IMR-90 (cell line): ENCODE results near the gene LRRC9. TPM values are rescaled to one million over a fixed set of nuclear protein-coding genes. Genes with fewer than 3 reads are reported as not detected.

Experiments used
- ATAC-seq: fragments of 200-7000 bp; cut with Tn5 transposase; 2 replicates; pipeline ENCODE4 v1.9.1; 2020; ENCODE audit warnings: low read depth, mild to moderate bottlenecking, moderate library complexity
- BruUV-seq: library from RNA; stranded (reverse); fragments of 400-500 nt; replicated peaks from 2 replicates; lab custom pipeline; 2021; lab: Mats Ljungman, UMichigan
- CTCF ChIA-PET: fragments of 300-600 bp; formaldehyde crosslinking; extraction: SDS; loops from one replicate; lab custom pipeline; 2021; ENCODE audit warnings: antibody characterized with exemption; lab: Yijun Ruan, JAX
- POLR2A ChIA-PET: fragments of 300-600 bp; sonication (Branson Sonifier 250); formaldehyde crosslinking; loops from one replicate; lab custom pipeline; 2022; ENCODE audit warnings: antibody characterized with exemption; ENCODE audit not compliant: unreplicated experiment; lab: Charles Lee
- DNase-seq: peaks from one replicate; pipeline ENCODE4 v3.0.0; 2013
- H2AFZ ChIP-seq: replicated peaks from 2 replicates; pipeline ENCODE3; 2013; ENCODE audit warnings: low read length, mild to moderate bottlenecking; ENCODE audit not compliant: poor library complexity
- H2AK5ac ChIP-seq: 2 replicates; pipeline ENCODE4 v1.6.1; 2013; ENCODE audit warnings: low read depth, low read length, inconsistent platforms
- H2AK9ac ChIP-seq: replicated peaks from 2 replicates; pipeline ENCODE3; 2013; ENCODE audit warnings: mild to moderate bottlenecking, low read depth, low read length, moderate library complexity; ENCODE audit not compliant: poor library complexity
- H2BK120ac ChIP-seq: 2 replicates; pipeline ENCODE4 v1.6.1; 2013; ENCODE audit warnings: low read depth, low read length, inconsistent platforms
- H2BK15ac ChIP-seq: 3 replicates; pipeline ENCODE4 v1.6.1; 2013; ENCODE audit warnings: low read depth, low read length, inconsistent platforms
- H2BK20ac ChIP-seq: 2 replicates; pipeline ENCODE4 v1.6.1; 2013; ENCODE audit warnings: low read depth, mild to moderate bottlenecking, inconsistent platforms, low read length, moderate library complexity
- H2BK5ac ChIP-seq: 2 replicates; pipeline ENCODE4 v1.6.1; 2013; ENCODE audit warnings: mild to moderate bottlenecking, low read depth, low read length, inconsistent platforms; ENCODE audit not compliant: poor library complexity, severe bottlenecking
- H3K14ac ChIP-seq: replicated peaks from 2 replicates; pipeline ENCODE4 v1.6.1; 2013; ENCODE audit warnings: low read depth, low read length, inconsistent platforms
- H3K18ac ChIP-seq: 2 replicates; pipeline ENCODE4 v1.6.1; 2013; ENCODE audit warnings: low read depth, low read length, control low read depth
- H3K23ac ChIP-seq: 2 replicates; pipeline ENCODE4 v1.6.1; 2013; ENCODE audit warnings: low read depth, low read length, inconsistent platforms
- H3K27ac ChIP-seq: 2 replicates; pipeline ENCODE4 v1.5.1; 2013; ENCODE audit warnings: mild to moderate bottlenecking, control low read depth, low read length; ENCODE audit not compliant: insufficient read depth
- H3K27me3 ChIP-seq: 2 replicates; pipeline ENCODE4 v1.6.1; 2013; ENCODE audit warnings: low read length; ENCODE audit not compliant: control insufficient read depth, insufficient read depth
- H3K36me3 ChIP-seq: 2 replicates; pipeline ENCODE4 v1.6.1; 2013; ENCODE audit warnings: low read length, mixed read lengths; ENCODE audit not compliant: control insufficient read depth, insufficient read depth
- H3K4ac ChIP-seq: 2 replicates; pipeline ENCODE4 v1.6.1; 2013; ENCODE audit warnings: low read depth, low read length, inconsistent platforms
- H3K4me1 ChIP-seq: 2 replicates; pipeline ENCODE4 v1.6.1; 2013; ENCODE audit warnings: low read length, mixed read lengths; ENCODE audit not compliant: control insufficient read depth, insufficient read depth
- H3K4me2 ChIP-seq: 2 replicates; pipeline ENCODE4 v1.6.1; 2013; ENCODE audit warnings: low read depth, mild to moderate bottlenecking, control low read depth, low read length, moderate library complexity
- H3K4me3 ChIP-seq: 2 replicates; pipeline ENCODE4 v1.5.1; 2013; ENCODE audit warnings: low read depth, mild to moderate bottlenecking, control low read depth, low read length, moderate library complexity; ENCODE audit not compliant: insufficient read depth
- H3K56ac ChIP-seq: 2 replicates; pipeline ENCODE4 v1.6.1; 2013; ENCODE audit warnings: low read length, inconsistent platforms; ENCODE audit not compliant: insufficient read depth; ENCODE audit errors: extremely low read depth
- H3K79me1 ChIP-seq, 2 experiments: 2 replicates each; pipeline ENCODE4 v1.6.1; 2013; ENCODE audit warnings: low read length in 2 of 2, inconsistent platforms in 1 of 2, low read depth in 1 of 2
- H3K9ac ChIP-seq: 2 replicates; pipeline ENCODE4 v1.6.1; 2013; ENCODE audit warnings: low read depth, low read length, control low read depth
- H3K9me1 ChIP-seq: 2 replicates; pipeline ENCODE4 v1.6.1; 2013; ENCODE audit warnings: low read length, inconsistent platforms; ENCODE audit not compliant: insufficient read depth
- H3K9me3 ChIP-seq: 2 replicates; pipeline ENCODE4 v1.6.1; 2013; ENCODE audit warnings: low read length; ENCODE audit not compliant: control insufficient read depth, insufficient read depth
- H4K20me1 ChIP-seq: 2 replicates; pipeline ENCODE4 v1.6.1; 2013; ENCODE audit warnings: low read length, inconsistent platforms; ENCODE audit not compliant: insufficient read depth
- H4K5ac ChIP-seq: 2 replicates; pipeline ENCODE4 v1.6.1; 2013; ENCODE audit warnings: mild to moderate bottlenecking, low read depth, low read length, control low read depth
- H4K8ac ChIP-seq, 2 experiments: 2 replicates each; pipeline ENCODE4 v1.6.1; 2013; ENCODE audit warnings: low read depth in 2 of 2, low read length in 2 of 2, control low read depth in 1 of 2, inconsistent platforms in 1 of 2
- H4K91ac ChIP-seq: 2 replicates; pipeline ENCODE4 v1.6.1; 2013; ENCODE audit warnings: low read depth, low read length, inconsistent platforms; ENCODE audit not compliant: insufficient read depth
- BHLHE40 ChIP-seq: fragments of 150-350 bp; IDR thresholded peaks from 2 replicates; pipeline ENCODE4 v1.6.1; 2016; ENCODE audit warnings: mild to moderate bottlenecking, low read depth, low read length
- CEBPB ChIP-seq: IDR thresholded peaks from 2 replicates; pipeline ENCODE4 v1.6.1; 2012; ENCODE audit warnings: low read depth, low read length, improper control_type of control experiment
- CHD1 ChIP-seq: IDR thresholded peaks from 2 replicates; pipeline ENCODE4 v1.6.1; 2012; ENCODE audit warnings: low read depth, low read length, improper control_type of control experiment
- FOS ChIP-seq: fragments of 150-350 bp; IDR thresholded peaks from 2 replicates; pipeline ENCODE4 v1.6.1; 2016; ENCODE audit warnings: low read depth, low read length
- MAZ ChIP-seq: IDR thresholded peaks from 2 replicates; pipeline ENCODE4 v1.6.1; 2012; ENCODE audit warnings: low read depth, mild to moderate bottlenecking, low read length, improper control_type of control experiment, moderate library complexity, borderline replicate concordance
- MXI1 ChIP-seq: IDR thresholded peaks from 2 replicates; pipeline ENCODE4 v1.6.1; 2012; ENCODE audit warnings: low read depth, mild to moderate bottlenecking, low read length, moderate library complexity, borderline replicate concordance
- NFE2L2 ChIP-seq: fragments of 150-350 bp; IDR thresholded peaks from 2 replicates; pipeline ENCODE4 v1.6.1; 2016; ENCODE audit warnings: low read depth, mild to moderate bottlenecking, low read length
- POLR2A ChIP-seq: IDR thresholded peaks from 2 replicates; pipeline ENCODE4 v1.6.1; 2012; ENCODE audit warnings: mild to moderate bottlenecking, low read depth, low read length
- RAD21 ChIP-seq: IDR thresholded peaks from 2 replicates; pipeline ENCODE4 v1.6.1; 2012; ENCODE audit warnings: low read length, improper control_type of control experiment
- RCOR1 ChIP-seq: IDR thresholded peaks from 2 replicates; pipeline ENCODE4 v1.6.1; 2012; ENCODE audit warnings: mild to moderate bottlenecking, low read length, improper control_type of control experiment; ENCODE audit not compliant: insufficient replicate concordance
- RFX5 ChIP-seq: IDR thresholded peaks from 2 replicates; pipeline ENCODE4 v1.8.0; 2012; ENCODE audit warnings: low read depth, mild to moderate bottlenecking, low read length, moderate library complexity
- WGBS, 2 experiments: methylation state at CpG; one replicate each; pipeline versions ENCODE4 v1.1.5 to v1.1.7; 2013; ENCODE audit warnings: missing lambda C conversion rate in 2 of 2; ENCODE audit not compliant: insufficient read length in 1 of 2; ENCODE audit errors: extremely low coverage in 2 of 2; 5-methylcytosine and 5-hydroxymethylcytosine counted together
- dilution Hi-C: fragments of 300-500 bp; cut with HindIII; formaldehyde crosslinking; loops from one replicate; pipeline ENCODE4 v1.14.3; 2018; ENCODE audit warnings: low sequenced_read_pairs; ENCODE audit not compliant: unreplicated experiment
- in situ Hi-C: fragments of 300-500 bp; cut with MboI; formaldehyde crosslinking; loops from 3 replicates; pipeline ENCODE4 v1.14.3; 2019; ENCODE audit warnings: low sequenced_read_pairs, inconsistent platforms, mixed read lengths
- intact Hi-C: fragments of 100-400 bp; cut with micrococcal nuclease; formaldehyde crosslinking; loops from 2 replicates; pipeline ENCODE4 v1.10.0; 2022
- polyA plus RNA-seq, 3 experiments: library from polyadenylated mRNA; depleted of rRNA; stranded (reverse); fragments of >200 nt; gene quantifications; 2 replicates each; pipeline ENCODE4 v1.2.3, GENCODE V29; 2012; ENCODE audit warnings: low replicate concordance in 1 of 3
- total RNA-seq: library from RNA; depleted of rRNA; stranded (reverse); fragments of >200 nt; gene quantifications from 2 replicates; pipeline ENCODE4 v1.2.3, GENCODE V29; 2012
- TF ChIP-seq, protein P1 (sequence below): conservative IDR thresholded peaks from 2 replicates; pipeline ENCODE4 v1.5.1; 2012; ENCODE audit warnings: mild to moderate bottlenecking, low read depth, low read length, improper control_type of control experiment
- TF ChIP-seq, protein P2 (sequence below): fragments of 150-350 bp; IDR thresholded peaks from 2 replicates; pipeline ENCODE4 v1.6.1; 2016; ENCODE audit warnings: low read depth, mild to moderate bottlenecking, low read length, moderate library complexity, borderline replicate concordance
- TF ChIP-seq, protein P3 (sequence below): fragments of 150-350 bp; IDR thresholded peaks from 2 replicates; pipeline ENCODE4 v1.6.1; 2017; ENCODE audit warnings: mild to moderate bottlenecking, antibody characterized with exemption, low read length, low read depth

Gene LRRC9
- total and polyA plus RNA-seq, 2 of the 4 experiments (the other 2 are of a cell fraction) = not detected

DNA sequence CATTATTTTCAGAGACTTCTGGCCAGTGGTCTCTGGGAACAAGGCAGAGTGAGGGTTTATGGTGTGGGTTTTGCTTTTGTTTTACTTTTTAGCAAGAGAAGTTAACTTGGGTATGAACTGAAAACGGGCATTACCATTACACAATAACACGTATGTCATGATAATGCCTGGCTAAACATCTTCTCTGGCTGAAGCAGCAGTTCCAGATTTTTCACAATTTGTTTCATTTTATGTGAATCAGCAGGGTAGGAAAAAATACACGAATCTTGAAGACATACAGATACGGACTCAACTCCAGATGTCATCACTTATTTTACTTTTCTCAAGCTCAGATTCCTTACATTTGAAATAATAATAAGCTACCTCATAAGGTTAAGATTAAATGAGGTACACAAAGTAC is 169.3 kb downstream of the LRRC9 start:
- Histone ChIP-seq H4K20me1 (0 out of 2 replicates have a peak, but pooled peaks cover under 1% of the 10 kb centered on the region), H3K9me1 (0 out of 2 replicates have a peak, but pooled peaks cover 3% of the 10 kb centered on the region), H3K36me3 (no peaks in the 10 kb centered on the region), H3K23ac (no peak overlapping the region), H4K91ac (no peak overlapping the region), H2BK5ac (no peak overlapping the region), H3K9ac (no peak overlapping the region), H3K9me3 (no peaks in the 10 kb centered on the region), H2AK5ac (no peak overlapping the region), H2BK120ac (no peak overlapping the region), H3K4me1 (peaks cover 4% of the 10 kb centered on the region; the same call in 1 of the 2 replicates), H2AK9ac (no peak overlapping the region), H3K4ac (no peak overlapping the region), H3K79me1 (peaks cover 0 to 7% of the 10 kb centered on the region in 2 experiments; a peak in 3 of 4 replicates), H3K4me3 (no peak overlapping the region), H2BK15ac (no peak overlapping the region), H3K56ac (no peak overlapping the region), H3K27ac (no peak overlapping the region), H4K8ac (no peak overlapping the region), H3K14ac (no peak overlapping the region), H2AFZ (no peak overlapping the region), H4K5ac (no peak overlapping the region), H3K18ac (no peak overlapping the region), H2BK20ac (no peak overlapping the region), H3K27me3 (no peaks in the 10 kb centered on the region), H3K4me2 (peak overlapping the region; percentile 5; the same call in 1 of the 2 replicates)
- BruUV-seq = no TSS peak
- no peak for TF ChIP-seq BHLHE40
- TF ChIP-seq, protein P1, sequence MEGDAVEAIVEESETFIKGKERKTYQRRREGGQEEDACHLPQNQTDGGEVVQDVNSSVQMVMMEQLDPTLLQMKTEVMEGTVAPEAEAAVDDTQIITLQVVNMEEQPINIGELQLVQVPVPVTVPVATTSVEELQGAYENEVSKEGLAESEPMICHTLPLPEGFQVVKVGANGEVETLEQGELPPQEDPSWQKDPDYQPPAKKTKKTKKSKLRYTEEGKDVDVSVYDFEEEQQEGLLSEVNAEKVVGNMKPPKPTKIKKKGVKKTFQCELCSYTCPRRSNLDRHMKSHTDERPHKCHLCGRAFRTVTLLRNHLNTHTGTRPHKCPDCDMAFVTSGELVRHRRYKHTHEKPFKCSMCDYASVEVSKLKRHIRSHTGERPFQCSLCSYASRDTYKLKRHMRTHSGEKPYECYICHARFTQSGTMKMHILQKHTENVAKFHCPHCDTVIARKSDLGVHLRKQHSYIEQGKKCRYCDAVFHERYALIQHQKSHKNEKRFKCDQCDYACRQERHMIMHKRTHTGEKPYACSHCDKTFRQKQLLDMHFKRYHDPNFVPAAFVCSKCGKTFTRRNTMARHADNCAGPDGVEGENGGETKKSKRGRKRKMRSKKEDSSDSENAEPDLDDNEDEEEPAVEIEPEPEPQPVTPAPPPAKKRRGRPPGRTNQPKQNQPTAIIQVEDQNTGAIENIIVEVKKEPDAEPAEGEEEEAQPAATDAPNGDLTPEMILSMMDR = no peak
- no peak for TF ChIP-seq FOS
- no peak for TF ChIP-seq RFX5
- TF ChIP-seq RAD21 = no peak
- no peak for TF ChIP-seq RCOR1
- TF ChIP-seq, protein P2, sequence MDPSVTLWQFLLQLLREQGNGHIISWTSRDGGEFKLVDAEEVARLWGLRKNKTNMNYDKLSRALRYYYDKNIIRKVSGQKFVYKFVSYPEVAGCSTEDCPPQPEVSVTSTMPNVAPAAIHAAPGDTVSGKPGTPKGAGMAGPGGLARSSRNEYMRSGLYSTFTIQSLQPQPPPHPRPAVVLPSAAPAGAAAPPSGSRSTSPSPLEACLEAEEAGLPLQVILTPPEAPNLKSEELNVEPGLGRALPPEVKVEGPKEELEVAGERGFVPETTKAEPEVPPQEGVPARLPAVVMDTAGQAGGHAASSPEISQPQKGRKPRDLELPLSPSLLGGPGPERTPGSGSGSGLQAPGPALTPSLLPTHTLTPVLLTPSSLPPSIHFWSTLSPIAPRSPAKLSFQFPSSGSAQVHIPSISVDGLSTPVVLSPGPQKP = no peak
- TF ChIP-seq MXI1 = no peak
- TF ChIP-seq CEBPB = no peak
- TF ChIP-seq, protein P3, sequence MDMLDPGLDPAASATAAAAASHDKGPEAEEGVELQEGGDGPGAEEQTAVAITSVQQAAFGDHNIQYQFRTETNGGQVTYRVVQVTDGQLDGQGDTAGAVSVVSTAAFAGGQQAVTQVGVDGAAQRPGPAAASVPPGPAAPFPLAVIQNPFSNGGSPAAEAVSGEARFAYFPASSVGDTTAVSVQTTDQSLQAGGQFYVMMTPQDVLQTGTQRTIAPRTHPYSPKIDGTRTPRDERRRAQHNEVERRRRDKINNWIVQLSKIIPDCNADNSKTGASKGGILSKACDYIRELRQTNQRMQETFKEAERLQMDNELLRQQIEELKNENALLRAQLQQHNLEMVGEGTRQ = no peak
- TF ChIP-seq MAZ = no peak
- TF ChIP-seq CHD1 = no peak
- no peak for TF ChIP-seq NFE2L2
- no peak for TF ChIP-seq POLR2A
- ATAC-seq (no peak), DNase-seq (no peak)
- in situ Hi-C loops (loop anchor here (25.0 kb wide), 1 partner anchor 602 kb away; the partner anchor contains the start of genes JKAMP and L3HYPDH), intact Hi-C loops (no loop called here), dilution Hi-C loops (no loop called here)
- ChIA-PET POLR2A (no interaction called here), CTCF (no interaction called here)
- WGBS, 2 experiments = no CpG with 5 or more reads among the region's 4 CpGs
